NCI-H1694 treated with DMSO at 0.1 percent for 48 hours (cell line): ENCODE data around the gene RASGEF1C.
"Not testable (repeated sequence)": the region's sequence is repeated elsewhere in the genome, so short reads cannot be mapped to it uniquely, and the experiment has no call there.

Source experiments
- DNase-seq: peaks from one replicate; lab custom pipeline; 2025; lab: John Stamatoyannopoulos, UW

The RASGEF1C gene

DNA sequence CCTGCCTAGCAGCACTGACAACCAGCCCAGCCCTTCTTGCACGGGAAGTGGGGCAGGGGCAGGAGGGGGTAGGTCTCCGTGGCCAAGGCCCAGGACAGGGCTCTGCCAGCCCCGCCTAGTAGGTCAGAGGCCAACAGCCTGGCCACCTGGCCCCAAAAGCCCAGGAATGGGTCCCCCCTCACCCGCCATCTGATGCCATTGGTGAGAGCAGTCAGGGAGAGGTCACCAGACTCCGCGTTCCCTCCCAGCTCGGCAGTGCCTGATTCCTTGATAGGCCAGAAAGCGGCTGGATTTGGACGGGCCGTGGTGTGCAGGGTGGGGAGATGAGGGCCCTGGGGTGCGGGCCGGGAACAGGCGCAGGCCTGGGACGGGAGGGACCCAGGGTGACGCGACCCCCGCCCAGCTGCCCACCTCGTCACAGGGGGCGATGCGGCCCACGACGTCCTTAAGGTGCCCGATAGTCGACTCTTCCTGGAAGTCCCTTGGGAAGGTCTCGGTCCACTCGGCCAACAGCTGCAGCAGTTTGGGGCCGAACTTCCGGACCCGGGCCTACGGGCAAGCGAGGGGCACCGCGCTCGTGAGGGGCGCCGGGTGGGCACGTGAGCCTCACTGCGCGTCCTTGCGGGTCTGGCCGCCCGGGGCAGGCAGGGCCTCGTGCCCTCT, 72.9 kb downstream of the RASGEF1C start:
- DNase-seq, result no peak

GRCh38 chr5:180135128-180135955, 73.7 kb downstream of the RASGEF1C start:
- DNase-seq, result no peak

GRCh38 chr5:180133971-180134508, 75.0 kb downstream of the RASGEF1C start:
- no peak for DNase-seq

GRCh38 chr5:180133551-180133950, 75.5 kb downstream of the RASGEF1C start:
- no peak for DNase-seq

- DNase-seq, result no peak
These were observed 76.0 kb downstream of the RASGEF1C start for GRCh38 chr5:180133060-180133459.

- no peak for DNase-seq
These were observed 77.9 kb downstream of the RASGEF1C start for GRCh38 chr5:180130876-180131740.

GRCh38 chr5:180130291-180130869, 78.6 kb downstream of the RASGEF1C start:
- no peak for DNase-seq

- DNase-seq, result no peak
These were observed 79.5 kb downstream of the RASGEF1C start for GRCh38 chr5:180129291-180130190.

GRCh38 chr5:180128671-180129261, 80.2 kb downstream of the RASGEF1C start:
- no peak for DNase-seq

GRCh38 chr5:180127682-180128670, 81.0 kb downstream of the RASGEF1C start:
- no peak for DNase-seq

DNA sequence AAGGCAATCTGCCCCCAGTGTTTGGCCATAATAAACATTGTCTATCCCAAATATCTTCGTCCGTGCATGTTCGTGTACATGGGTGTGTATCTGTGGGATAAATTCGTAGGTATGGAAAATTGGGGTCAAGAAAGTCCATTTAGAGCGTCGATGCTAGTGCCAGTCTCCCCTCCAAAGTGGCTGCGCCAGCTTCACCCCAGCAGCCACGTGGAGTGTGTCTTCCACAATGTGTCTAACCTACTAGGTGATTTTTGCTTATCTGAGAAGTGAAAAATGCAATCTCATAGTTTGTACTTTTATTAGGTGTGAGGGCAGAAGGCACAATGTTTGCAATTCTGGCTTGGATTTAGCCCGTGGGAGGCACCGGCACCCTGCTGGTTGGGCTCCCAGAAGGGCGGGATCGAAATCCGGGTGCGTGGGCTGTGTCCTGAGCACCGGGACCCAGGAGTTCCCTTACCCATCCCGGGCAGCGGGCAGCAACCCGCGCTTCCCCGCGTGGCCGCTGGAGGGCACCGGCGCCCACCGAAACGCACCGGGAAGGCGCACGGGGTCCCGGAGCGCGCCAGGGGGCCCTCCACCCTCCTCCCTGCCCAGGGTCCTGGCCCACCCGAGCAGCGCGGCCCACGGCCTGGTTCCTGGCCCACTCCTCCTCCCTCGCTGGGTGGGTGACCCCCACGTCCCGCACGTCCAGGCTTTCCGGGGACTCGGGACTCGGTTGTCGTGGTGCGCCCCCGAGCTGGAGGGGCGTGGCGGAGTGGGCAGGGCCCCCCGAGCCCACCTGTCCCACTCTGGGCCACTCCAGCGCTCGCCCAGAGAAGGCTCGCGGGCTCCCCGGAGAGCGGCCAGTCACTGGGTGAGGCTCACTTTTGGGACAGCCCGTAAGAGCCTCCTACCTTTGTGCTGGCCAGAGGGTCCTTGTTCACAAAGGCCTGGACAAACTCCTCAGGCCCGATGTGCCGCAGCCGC, 82.0 kb downstream of the RASGEF1C start:
- DNase-seq, result no peak

- DNase-seq, result not testable (repeated sequence)
These were observed 82.9 kb downstream of the RASGEF1C start for GRCh38 chr5:180126156-180126555.

GRCh38 chr5:180124662-180125061, 84.3 kb downstream of the RASGEF1C start:
- not testable (repeated sequence) for DNase-seq

GRCh38 chr5:180122875-180123274, 86.1 kb downstream of the RASGEF1C start:
- no peak for DNase-seq

DNA sequence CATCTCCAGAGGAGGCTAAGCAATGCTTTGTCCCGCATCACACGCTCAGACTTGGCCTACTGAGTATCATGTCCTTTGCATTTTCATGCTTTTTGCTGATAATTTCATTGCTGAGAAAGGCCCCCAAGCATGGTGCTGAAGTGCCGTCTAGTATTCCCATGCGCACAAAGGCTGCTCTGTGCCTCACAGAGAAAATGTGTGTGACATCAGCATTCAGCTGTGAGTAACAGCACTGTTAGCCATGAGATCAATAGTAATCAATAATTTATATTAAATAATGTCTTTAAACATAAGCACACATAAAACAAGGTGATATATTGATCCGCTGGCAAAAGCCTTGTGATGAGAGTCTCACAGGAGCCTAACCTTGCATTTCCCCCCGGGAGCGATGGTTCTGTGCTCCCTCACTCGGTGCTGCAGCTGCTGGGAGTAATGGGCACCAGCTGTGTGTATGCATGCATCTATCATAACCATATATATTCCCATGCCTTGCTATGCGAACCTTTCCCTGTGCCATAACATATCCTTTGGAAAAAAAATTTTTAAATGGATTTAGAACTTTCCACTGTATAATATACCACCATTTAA, 87.1 kb downstream of the RASGEF1C start:
- no peak for DNase-seq

GRCh38 chr5:180120237-180121101, 88.5 kb downstream of the RASGEF1C start:
- no peak for DNase-seq

GRCh38 chr5:180119903-180120236, 89.1 kb downstream of the RASGEF1C start:
- no peak for DNase-seq
